Astrocyte of the cerebellum (primary cell): ENCODE measurements around the gene ZMYND8.
A peak's percentile ranks its signal among the peaks of the same experiment; 100 is the strongest.

Experiments
- DNase-seq: peaks from one replicate; pipeline ENCODE4 v3.0.0-alpha.2; 2011; ENCODE audit warnings: low read depth
- H3K4me3 ChIP-seq: 2 replicates; pipeline ENCODE4 v1.5.1; 2011; ENCODE audit warnings: mild to moderate bottlenecking, low read depth, low read length, moderate library complexity
- in situ Hi-C: cut with HindIII; loops from 2 replicates; pipeline ENCODE4 v1.10.0; 2017; ENCODE audit warnings: low sequenced_read_pairs
- TF ChIP-seq, protein P1 (sequence below): IDR thresholded peaks from 2 replicates; pipeline ENCODE4 v1.5.1; 2012; ENCODE audit warnings: low read length, low read depth, moderate library complexity, mild to moderate bottlenecking; ENCODE audit errors: missing control alignments

ZMYND8 gene

DNA sequence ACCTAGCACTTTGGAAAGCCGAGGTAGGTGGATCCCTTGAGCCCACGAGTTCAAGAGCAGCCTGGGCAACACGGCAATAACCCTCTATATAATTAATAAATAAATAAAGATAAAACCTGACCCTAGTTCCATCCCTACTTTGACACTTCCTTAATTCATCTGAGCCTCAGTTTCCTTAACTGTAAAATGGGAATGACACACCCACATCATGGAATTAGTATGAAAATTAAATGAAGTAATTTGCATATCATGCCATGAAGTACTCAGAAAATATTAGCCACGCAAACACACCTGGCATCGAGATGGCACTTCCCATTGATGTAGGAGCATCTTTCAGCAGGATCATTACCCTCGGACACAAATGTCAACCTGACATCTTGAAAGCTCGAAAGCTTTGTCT lies 19.1 kb downstream of the ZMYND8 start:
- no peak for DNase-seq
- H3K4me3 ChIP-seq, result no peak overlapping the region
- TF ChIP-seq, protein P1, sequence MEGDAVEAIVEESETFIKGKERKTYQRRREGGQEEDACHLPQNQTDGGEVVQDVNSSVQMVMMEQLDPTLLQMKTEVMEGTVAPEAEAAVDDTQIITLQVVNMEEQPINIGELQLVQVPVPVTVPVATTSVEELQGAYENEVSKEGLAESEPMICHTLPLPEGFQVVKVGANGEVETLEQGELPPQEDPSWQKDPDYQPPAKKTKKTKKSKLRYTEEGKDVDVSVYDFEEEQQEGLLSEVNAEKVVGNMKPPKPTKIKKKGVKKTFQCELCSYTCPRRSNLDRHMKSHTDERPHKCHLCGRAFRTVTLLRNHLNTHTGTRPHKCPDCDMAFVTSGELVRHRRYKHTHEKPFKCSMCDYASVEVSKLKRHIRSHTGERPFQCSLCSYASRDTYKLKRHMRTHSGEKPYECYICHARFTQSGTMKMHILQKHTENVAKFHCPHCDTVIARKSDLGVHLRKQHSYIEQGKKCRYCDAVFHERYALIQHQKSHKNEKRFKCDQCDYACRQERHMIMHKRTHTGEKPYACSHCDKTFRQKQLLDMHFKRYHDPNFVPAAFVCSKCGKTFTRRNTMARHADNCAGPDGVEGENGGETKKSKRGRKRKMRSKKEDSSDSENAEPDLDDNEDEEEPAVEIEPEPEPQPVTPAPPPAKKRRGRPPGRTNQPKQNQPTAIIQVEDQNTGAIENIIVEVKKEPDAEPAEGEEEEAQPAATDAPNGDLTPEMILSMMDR, result no peak
- in situ Hi-C loops, result no loop called here

DNA sequence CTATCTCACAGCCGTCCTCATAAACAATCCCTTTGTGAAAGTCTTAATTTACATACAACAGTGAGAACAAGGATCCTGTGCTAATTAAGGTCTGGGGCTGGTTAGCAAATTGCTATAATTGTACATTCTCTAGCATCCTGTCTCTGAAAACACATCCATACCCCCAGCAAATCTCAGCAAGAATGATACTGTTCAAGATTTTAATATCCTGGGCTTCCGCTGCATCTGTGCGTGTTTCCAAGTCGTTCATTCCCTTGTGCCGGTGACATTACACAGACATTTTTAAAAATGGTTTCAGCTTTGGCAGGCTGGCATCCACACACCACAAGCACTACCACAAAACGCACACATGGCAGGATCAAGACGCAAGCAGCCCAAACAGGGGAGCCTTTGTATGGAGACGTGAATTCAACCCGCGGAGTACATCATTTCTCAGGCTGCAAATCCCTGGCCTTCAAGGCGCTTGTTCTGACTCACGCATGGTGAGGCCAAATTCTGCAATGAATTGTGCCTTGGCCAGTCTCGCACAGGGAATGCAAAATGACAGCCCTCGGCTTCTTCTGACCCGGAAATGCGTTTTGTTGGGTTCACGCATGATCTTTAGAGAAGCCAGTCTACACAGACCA lies 20.3 kb downstream of the ZMYND8 start:
- H3K4me3 ChIP-seq, result no peak overlapping the region
- TF ChIP-seq, protein P1, result no peak
- DNase-seq, result peak; percentile 77
- in situ Hi-C loops, result no loop called here

DNA sequence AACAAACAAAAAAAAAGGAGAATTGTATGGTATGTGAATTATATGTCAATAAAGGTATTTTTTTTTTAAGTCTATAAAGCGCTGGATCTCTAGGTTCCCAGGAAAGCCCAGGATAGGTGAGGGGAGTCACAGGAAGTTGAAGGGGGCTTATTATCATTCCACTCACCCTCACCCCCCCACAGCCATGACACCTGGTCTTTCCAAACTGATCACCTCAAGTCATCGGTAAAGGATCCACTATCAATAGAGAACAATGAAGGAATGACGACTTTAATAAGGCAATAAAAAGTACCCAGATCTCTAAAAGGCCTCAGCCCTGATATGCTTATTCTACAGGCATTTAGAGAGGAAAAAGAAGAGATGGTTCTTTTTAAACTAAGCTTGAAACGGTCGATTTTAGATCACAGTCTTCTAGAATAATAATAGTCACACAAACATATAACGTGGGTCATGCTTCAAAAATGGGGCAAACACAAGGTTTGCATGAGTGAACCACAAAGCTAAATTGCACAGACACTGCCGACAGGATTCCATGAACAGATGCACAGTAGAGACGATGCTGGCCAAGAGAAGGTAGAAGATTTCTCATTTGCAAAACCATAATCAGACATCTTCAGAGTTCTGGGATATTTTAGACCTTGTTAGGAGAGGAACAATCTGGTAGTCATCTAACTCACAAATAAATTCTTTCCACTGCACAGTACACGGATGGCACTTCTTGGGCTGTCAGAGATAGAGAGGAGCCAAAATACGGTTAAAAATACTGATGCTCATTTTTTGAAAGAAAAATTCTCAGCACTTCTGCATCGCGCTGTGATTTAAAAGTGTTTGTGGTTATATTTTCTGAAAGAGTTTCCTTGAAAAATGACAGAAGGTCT lies 21.0 kb downstream of the ZMYND8 start:
- in situ Hi-C loops, result no loop called here
- no peak overlapping the region for H3K4me3 ChIP-seq
- TF ChIP-seq, protein P1, result no peak
- DNase-seq, result no peak

DNA sequence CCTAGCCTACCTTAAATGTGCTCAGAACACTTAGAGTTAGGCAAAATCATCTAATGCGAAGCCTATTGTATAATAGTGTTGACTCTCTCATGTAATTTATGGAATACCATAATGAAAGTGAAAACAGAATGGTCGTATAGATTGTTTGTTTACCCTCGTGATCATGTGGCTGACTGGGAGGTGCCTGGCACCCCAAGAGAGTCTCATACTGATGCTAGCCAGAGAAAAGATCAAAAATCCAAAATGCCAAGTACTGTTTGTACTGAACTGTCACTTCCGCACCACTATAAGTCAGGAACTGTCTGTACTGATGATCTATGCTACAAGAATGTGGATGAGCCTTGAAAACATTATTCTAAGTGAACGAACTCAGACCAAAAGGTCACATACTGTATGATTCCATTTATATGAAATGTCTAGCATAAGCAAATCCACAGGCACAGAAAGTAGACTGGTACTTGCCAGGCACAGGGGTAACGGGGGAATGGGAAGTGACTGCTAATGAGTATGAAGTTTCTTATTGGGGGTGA lies 22.4 kb downstream of the ZMYND8 start:
- H3K4me3 ChIP-seq, result no peak overlapping the region
- TF ChIP-seq, protein P1, result no peak
- in situ Hi-C loops, result no loop called here
- DNase-seq, result peak; percentile 75

DNA sequence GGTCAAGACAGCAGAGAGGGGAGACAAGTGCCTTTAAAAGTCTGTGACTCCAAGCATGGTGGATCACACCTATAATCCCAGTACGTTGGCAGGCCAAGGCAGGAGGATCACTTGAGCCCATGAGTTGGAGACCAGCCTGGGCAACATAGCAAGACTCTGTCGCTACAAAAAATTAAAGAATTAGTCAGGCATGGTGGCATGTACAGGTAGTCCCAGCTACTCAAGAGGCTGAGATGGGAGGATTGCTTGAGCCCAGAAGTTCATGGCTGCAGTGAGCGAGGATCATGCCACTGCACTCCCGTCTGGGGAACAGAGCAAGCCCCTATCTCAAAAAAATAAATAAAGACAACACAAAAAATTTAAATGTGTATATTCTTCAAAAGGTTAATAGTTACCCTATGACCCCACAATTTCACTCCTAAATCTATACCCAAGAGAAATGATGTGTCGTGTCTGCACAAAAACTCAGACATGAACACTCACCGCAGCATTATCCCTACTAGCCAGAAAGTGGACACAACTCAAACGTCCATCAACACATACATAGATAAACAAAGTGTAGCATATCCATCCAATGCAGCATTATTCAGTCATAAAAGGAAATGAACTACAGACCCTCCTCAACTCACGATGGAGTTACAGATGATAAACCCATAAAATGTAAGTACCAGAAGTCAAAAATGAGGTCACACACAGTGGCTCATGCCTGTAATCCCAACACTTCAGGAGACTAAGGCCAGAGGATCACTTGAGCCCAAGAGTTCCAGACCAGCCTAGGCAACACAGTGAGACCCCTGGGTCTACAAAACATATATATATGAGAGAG lies 23.9 kb downstream of the ZMYND8 start:
- in situ Hi-C loops, result no loop called here
- DNase-seq, result no peak
- TF ChIP-seq, protein P1, result no peak
- H3K4me3 ChIP-seq, result no peak overlapping the region

DNA sequence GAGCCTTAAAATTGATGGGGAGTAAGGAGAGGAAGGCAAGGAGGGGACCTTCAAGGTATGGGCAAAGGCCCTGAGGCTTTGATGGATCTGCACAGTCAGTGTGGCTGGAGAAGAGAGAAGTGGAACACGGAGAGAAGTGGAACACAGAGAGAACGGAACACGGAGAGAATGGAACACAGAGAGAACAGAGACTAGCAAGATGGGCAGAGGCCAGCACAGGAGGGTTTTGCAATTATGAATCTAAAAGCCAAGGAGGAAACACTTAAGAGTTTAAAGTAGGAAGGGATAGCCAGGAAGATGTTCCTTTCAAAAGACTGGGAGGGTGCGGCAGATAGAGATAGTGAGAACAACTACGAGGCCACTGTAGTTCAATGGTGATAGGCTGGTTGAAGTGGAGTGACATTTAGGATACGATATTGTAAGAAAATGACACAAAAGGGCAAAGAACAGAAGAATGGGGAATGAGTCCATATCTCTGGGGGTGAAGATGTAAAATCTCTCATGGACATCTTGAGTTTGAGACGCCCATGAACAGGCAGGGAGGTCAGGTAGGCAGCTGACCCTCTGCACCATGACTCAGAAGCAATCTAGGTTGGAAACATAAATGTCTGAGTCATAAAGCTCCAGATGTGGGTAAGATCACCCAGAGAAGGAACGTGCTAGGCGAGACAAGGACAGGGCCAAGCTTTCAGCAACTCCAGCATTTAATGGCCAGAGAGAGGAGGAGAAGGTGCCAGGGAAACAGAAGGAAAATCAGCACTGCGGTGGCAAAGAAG lies 25.4 kb downstream of the ZMYND8 start:
- no peak for DNase-seq
- TF ChIP-seq, protein P1, result no peak

More for the DNA sequence above, 25.4 kb downstream of the ZMYND8 start:
- H3K4me3 ChIP-seq, result no peak overlapping the region
- in situ Hi-C loops, result no loop called here
